ENCODE measurements around the gene TNFAIP8L1.

Gene TNFAIP8L1

DNA sequence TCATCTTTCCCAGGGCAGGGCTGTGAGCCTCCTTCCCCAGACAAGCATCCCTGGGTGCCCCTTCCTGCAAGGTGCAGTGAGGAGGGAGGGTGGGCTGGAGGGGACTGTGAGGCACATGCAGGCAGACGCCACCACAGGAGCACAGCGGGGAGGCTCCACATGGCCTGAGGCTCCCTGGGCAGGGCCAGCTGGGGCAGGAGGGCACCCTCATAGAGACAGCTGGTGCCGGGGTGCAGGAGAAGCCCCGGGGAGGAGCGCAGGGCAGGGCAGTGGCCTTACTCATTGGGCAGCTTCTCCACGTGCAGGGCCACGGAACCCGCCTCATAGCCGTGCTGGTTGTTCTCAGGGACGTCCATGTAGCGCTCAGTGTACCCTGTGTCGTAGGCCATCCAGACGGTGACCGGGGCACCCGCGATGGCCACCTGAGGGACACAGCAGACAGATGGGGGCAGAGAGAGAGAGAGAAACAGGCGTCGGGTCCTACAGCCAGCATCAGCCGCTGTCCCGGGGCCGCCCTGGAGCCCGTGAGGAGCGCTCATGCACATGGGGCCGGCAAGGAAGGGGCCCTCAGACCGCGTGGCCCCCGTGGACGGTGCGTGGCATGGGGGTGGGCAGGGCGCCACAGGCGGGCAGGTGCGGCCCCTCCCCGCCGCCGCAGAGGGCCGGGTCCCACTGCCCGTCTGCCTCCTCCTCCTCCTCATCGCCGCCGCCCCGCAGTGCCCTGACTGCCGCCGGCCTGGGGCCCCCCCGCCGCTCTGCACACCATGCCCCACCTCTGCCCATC, 43.3 kb downstream of the TNFAIP8L1 start:
- H3K4me1 ChIP-seq (ENCODE audit: insufficient read depth, low read length): no peaks in the 10 kb centered on the region
- no peaks in the 10 kb centered on the region for H3K27me3 ChIP-seq (ENCODE audit: insufficient read depth, low read length)
- no peak overlapping the region for H3K4me3 ChIP-seq (ENCODE audit: low read length)
- H3K9me3 ChIP-seq (ENCODE audit: low read length): no peaks in the 10 kb centered on the region
- H2AFZ ChIP-seq (ENCODE audit: low read depth, low read length): no peak overlapping the region
- peaks cover 60% of the 10 kb centered on the region for H3K36me3 ChIP-seq (ENCODE audit: insufficient read depth, low read length)

DNA sequence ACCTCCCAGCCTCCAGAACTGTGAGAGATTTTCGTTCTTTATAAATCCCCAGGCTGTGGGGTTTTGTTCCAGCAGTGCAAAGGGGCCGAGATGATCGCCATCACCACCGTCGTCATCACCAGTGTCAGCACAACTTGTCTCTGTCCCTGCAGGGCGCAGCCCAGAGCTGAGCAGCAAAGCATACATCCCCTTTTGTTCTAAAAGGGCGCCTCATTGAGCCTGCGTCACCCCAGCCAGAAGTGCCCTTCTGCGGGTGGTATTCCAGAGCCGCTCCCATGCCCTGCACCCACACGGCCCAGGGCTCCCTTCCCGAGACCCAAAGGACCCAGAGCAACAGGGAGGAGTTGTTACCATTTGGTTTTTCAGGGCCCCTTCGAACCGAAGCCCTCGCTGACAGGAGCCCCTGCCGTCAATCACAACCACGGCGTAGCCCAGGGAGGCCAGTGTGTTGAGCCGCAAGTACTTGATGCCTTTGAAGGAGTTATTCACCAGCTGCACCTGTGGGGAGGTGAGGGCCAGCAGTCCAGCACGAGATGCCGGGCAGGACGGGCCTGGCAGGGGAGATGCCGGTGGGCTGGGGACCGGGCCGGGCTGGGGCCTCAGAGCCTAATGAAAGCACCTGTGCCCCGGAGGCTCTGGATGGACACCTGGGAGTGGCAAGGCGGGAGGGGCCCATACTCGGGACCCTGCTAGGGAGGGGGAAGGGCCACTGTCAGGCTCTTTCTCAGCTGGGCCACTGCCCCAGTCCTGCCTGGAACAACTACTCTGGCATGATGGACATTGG, 45.2 kb downstream of the TNFAIP8L1 start:
- Histone ChIP-seq H3K27me3 (ENCODE audit: insufficient read depth, low read length) (no peaks in the 10 kb centered on the region), H3K4me1 (ENCODE audit: insufficient read depth, low read length) (no peaks in the 10 kb centered on the region), H3K36me3 (ENCODE audit: insufficient read depth, low read length) (peaks cover 61% of the 10 kb centered on the region), H3K4me3 (ENCODE audit: low read length) (no peak overlapping the region), H2AFZ (ENCODE audit: low read depth, low read length) (no peak overlapping the region), H3K9me3 (ENCODE audit: low read length) (no peaks in the 10 kb centered on the region)

DNA sequence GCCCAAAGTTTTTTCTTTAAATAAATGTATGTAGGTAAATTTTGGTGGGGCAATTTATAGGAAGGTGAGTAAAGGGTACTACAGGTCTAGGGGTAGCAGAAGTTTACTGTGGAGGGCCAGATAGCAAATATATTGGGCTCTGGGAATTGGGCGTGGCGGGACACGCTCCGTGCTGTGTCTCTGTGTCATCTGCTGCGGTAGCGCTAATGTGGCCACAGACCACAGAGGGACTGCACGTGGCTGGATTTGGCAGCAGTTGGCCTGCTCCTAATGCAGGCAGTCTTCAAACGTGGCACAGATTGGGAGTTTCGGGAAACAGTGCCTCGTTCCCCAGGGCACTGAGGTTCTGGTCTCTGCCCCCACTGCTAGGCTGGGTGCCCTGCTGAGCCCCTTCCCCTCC, 47.4 kb downstream of the TNFAIP8L1 start:
- H3K4me3 ChIP-seq (ENCODE audit: low read length): no peak overlapping the region
- H3K27me3 ChIP-seq (ENCODE audit: insufficient read depth, low read length): no peaks in the 10 kb centered on the region
- H3K9me3 ChIP-seq (ENCODE audit: low read length): no peaks in the 10 kb centered on the region
- peaks cover 63% of the 10 kb centered on the region for H3K36me3 ChIP-seq (ENCODE audit: insufficient read depth, low read length)
- no peaks in the 10 kb centered on the region for H3K4me1 ChIP-seq (ENCODE audit: insufficient read depth, low read length)
- no peak overlapping the region for H2AFZ ChIP-seq (ENCODE audit: low read depth, low read length)

DNA sequence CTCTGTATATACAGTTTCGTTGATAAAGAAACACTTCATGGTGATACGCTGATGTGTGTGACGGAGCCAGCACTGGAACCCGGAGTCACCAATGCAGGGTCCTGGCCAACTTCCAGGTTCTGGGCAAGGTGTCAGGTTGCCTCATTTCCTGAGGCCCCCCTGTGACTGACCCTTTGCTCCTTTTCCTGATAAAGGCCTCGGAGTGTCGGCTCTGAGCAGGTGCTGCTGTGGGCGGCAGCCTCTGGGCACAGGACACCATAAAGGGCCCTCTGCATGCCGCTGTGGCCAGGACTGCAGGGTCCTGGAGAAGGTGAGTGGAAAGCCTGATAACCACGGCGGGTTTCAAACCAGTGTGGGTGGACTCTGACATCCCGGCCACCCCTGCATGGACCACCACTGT, 48.1 kb downstream of the TNFAIP8L1 start:
- no peaks in the 10 kb centered on the region for H3K27me3 ChIP-seq (ENCODE audit: insufficient read depth, low read length)
- no peaks in the 10 kb centered on the region for H3K9me3 ChIP-seq (ENCODE audit: low read length)
- peaks cover 63% of the 10 kb centered on the region for H3K36me3 ChIP-seq (ENCODE audit: insufficient read depth, low read length)
- H3K4me3 ChIP-seq (ENCODE audit: low read length): no peak overlapping the region
- no peaks in the 10 kb centered on the region for H3K4me1 ChIP-seq (ENCODE audit: insufficient read depth, low read length)
- no peak overlapping the region for H2AFZ ChIP-seq (ENCODE audit: low read depth, low read length)

DNA sequence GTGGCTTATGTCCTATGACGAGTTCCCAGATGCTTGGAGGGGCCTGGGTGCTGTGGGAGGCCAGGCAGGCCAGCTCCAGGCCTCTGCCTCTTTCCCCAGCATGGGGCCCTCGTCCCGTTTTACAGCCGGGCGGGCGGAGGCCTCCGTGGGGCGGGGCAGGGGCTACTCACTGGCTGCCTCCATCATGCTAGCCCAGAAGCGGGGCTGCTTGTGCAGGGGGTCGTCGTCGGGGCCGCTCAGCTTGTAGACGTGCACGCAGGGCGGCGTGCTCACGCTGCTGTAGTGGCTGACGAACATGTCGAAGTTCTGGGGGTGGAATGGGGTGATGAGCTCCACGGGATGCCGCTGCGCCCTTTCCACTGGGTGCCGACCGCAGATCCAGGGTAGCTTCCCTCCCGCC, 49.3 kb downstream of the TNFAIP8L1 start:
- H3K27me3 ChIP-seq (ENCODE audit: insufficient read depth, low read length): no peaks in the 10 kb centered on the region
- no peaks in the 10 kb centered on the region for H3K9me3 ChIP-seq (ENCODE audit: low read length)
- no peaks in the 10 kb centered on the region for H3K4me1 ChIP-seq (ENCODE audit: insufficient read depth, low read length)
- no peak overlapping the region for H3K4me3 ChIP-seq (ENCODE audit: low read length)
- no peak overlapping the region for H2AFZ ChIP-seq (ENCODE audit: low read depth, low read length)
- peaks cover 64% of the 10 kb centered on the region for H3K36me3 ChIP-seq (ENCODE audit: insufficient read depth, low read length)

DNA sequence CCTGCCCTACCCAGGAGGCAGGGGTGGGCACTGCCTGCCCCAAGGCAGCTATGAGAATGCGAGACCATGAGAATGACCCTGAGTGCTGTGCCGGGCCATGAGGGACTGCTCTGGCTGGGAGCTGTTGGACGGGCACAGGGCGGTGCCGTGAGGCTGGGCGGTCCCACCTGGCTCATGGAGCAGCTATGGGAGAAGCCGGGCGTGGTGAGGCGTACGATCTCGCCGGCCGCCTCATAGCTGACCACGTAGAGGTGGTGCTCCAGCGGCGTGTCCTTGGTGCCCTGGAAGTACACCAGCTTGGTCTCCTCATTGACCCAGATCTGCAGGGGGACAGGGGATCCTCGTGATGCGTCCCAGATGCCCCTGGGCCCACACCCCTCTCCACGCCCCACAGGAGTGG, 50.1 kb downstream of the TNFAIP8L1 start:
- Histone ChIP-seq H3K4me3 (ENCODE audit: low read length) (no peak overlapping the region), H3K9me3 (ENCODE audit: low read length) (no peaks in the 10 kb centered on the region), H3K27me3 (ENCODE audit: insufficient read depth, low read length) (no peaks in the 10 kb centered on the region), H3K4me1 (ENCODE audit: insufficient read depth, low read length) (no peaks in the 10 kb centered on the region), H3K36me3 (ENCODE audit: insufficient read depth, low read length) (peaks cover 70% of the 10 kb centered on the region), H2AFZ (ENCODE audit: low read depth, low read length) (no peak overlapping the region)

DNA sequence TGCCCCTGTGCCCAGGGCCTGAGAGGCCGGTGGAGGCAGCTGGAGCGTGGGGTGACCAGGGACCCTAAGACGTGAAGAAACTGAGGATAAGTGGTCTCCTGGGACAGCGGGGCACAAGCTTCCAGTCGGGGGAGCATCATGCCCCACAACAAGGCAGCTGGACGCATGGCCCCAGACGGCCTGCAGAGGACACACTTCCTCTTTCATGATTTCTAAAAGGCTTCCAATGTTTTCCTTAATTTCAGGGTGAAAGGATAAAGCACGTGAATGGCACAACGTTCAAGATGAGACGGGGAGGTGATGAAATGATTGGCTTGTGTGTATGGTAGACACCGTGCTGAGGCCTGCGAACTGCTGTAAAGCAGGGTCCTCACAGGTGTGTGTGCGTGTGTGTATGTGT, 51.0 kb downstream of the TNFAIP8L1 start:
- peaks cover 71% of the 10 kb centered on the region for H3K36me3 ChIP-seq (ENCODE audit: insufficient read depth, low read length)
- H3K4me1 ChIP-seq (ENCODE audit: insufficient read depth, low read length): no peaks in the 10 kb centered on the region
- H2AFZ ChIP-seq (ENCODE audit: low read depth, low read length): no peak overlapping the region
- H3K4me3 ChIP-seq (ENCODE audit: low read length): no peak overlapping the region
- no peaks in the 10 kb centered on the region for H3K27me3 ChIP-seq (ENCODE audit: insufficient read depth, low read length)
- no peaks in the 10 kb centered on the region for H3K9me3 ChIP-seq (ENCODE audit: low read length)

DNA sequence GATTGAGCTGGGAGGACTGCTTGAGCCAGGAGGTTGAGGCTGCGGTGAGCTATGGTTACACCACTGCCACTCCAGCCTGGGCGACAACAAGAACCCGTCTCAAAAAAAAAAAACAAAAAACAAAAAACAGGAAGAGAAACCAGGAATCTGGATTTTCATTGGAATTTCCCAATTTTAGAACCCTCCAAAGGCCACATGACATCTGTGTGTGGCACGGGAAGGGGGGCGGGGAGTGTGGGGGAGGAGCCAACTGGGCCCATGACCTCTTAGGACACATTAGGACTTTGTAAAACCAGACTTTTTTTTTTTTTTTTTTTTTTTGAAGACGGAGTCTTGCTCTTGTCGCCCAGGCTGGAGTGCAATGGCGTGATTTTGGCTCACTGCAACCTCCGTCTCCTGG, 52.1 kb downstream of the TNFAIP8L1 start:
- no peaks in the 10 kb centered on the region for H3K27me3 ChIP-seq (ENCODE audit: insufficient read depth, low read length)
- H3K36me3 ChIP-seq (ENCODE audit: insufficient read depth, low read length): peaks cover 71% of the 10 kb centered on the region
- no peaks in the 10 kb centered on the region for H3K4me1 ChIP-seq (ENCODE audit: insufficient read depth, low read length)
- H3K4me3 ChIP-seq (ENCODE audit: low read length): no peak overlapping the region
- H2AFZ ChIP-seq (ENCODE audit: low read depth, low read length): no peak overlapping the region
- no peaks in the 10 kb centered on the region for H3K9me3 ChIP-seq (ENCODE audit: low read length)

DNA sequence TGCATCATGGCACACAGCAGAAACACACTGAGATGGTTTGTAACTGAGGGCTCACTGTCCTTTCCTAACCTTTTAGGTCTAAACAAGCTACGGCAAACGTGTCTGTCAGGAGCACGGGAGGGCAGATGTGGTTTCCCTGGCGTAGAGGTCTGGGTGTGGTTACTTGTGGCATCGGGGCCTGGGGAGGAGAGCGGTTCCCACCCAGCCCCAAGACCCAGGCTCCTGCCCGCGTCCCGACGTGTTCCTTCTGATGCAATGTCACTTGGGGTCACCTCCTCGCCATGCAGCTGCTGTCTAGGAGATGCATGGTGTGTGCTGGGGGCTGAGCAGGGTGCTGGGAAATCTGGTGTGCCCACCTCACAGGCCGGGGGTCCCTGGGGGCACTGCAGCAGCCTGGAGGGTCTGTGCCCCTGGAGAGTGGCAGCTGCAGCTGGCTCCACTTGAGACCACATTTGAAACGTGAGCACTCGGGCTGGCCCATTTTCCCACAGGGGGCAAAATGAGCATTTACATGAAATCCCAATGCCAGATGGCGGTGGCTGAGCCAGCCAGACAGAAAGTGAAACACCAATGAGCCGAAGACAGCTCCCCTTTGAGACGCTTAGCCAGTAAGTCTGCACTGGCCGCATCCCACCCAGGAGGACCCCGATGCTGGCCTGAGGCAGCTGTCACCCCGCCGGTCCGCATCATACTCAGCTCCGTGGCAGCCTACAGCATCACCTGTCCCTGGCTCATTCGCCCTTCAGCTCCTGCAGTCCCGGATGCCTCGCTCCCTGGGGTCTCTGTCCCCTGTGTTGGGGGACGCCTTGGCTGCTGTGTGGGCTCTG, 53.1 kb downstream of the TNFAIP8L1 start:
- Histone ChIP-seq H3K36me3 (ENCODE audit: insufficient read depth, low read length) (peaks cover 72% of the 10 kb centered on the region), H3K9me3 (ENCODE audit: low read length) (no peaks in the 10 kb centered on the region), H3K27me3 (ENCODE audit: insufficient read depth, low read length) (no peaks in the 10 kb centered on the region), H2AFZ (ENCODE audit: low read depth, low read length) (no peak overlapping the region), H3K4me3 (ENCODE audit: low read length) (no peak overlapping the region), H3K4me1 (ENCODE audit: insufficient read depth, low read length) (no peaks in the 10 kb centered on the region)

DNA sequence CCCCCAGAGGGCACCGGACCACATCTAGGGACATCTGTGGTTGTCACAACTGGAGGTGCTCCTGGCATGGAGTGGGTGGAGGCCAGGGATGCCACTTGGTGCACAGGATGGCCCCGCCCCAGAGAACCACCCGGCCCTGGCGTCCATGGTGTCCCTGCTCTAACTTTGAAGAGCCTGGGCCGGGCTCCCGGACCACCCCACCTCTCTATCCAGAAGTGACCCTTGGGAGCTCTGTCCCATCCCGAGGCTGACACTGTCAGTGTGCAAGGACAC, 53.7 kb downstream of the TNFAIP8L1 start:
- no peak overlapping the region for H3K4me3 ChIP-seq (ENCODE audit: low read length)
- no peaks in the 10 kb centered on the region for H3K27me3 ChIP-seq (ENCODE audit: insufficient read depth, low read length)
- no peaks in the 10 kb centered on the region for H3K9me3 ChIP-seq (ENCODE audit: low read length)
- H3K36me3 ChIP-seq (ENCODE audit: insufficient read depth, low read length): peaks cover 71% of the 10 kb centered on the region
- H3K4me1 ChIP-seq (ENCODE audit: insufficient read depth, low read length): no peaks in the 10 kb centered on the region
- no peak overlapping the region for H2AFZ ChIP-seq (ENCODE audit: low read depth, low read length)

DNA sequence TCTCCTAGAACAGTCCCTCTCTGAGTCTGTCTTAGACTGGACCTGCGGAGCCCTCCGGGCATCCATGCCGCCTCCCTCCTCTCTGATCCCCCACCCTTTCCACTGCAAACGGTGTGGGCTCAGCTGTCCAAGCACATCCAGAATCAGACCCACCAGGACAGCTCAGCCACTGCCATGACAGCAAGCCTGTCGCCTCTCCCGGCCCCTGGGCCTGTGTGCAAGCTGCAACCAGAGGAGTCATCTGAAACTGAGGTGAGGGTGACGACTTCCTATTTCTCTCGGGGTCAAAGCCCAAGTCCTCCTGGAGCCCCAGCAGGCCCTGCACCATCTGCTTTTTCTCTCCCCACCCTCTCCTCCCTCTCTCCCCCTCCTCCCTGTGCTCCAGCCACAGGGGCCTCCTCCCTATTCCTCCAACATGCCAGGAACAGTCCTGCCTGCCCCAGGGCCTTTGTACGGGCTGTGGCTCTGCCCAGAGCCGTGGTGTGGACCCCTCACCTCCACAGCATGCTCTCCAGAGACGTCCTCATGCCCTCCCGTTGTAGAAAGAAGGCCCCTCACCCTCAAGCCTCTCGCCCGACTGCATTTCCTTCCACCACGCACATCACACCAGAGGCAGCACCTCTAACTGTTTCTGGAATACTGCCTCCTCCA, 54.3 kb downstream of the TNFAIP8L1 start:
- H2AFZ ChIP-seq (ENCODE audit: low read depth, low read length): no peak overlapping the region
- H3K4me3 ChIP-seq (ENCODE audit: low read length): no peak overlapping the region
- H3K36me3 ChIP-seq (ENCODE audit: insufficient read depth, low read length): peaks cover 72% of the 10 kb centered on the region
- H3K9me3 ChIP-seq (ENCODE audit: low read length): no peaks in the 10 kb centered on the region
- no peaks in the 10 kb centered on the region for H3K27me3 ChIP-seq (ENCODE audit: insufficient read depth, low read length)
- no peaks in the 10 kb centered on the region for H3K4me1 ChIP-seq (ENCODE audit: insufficient read depth, low read length)

DNA sequence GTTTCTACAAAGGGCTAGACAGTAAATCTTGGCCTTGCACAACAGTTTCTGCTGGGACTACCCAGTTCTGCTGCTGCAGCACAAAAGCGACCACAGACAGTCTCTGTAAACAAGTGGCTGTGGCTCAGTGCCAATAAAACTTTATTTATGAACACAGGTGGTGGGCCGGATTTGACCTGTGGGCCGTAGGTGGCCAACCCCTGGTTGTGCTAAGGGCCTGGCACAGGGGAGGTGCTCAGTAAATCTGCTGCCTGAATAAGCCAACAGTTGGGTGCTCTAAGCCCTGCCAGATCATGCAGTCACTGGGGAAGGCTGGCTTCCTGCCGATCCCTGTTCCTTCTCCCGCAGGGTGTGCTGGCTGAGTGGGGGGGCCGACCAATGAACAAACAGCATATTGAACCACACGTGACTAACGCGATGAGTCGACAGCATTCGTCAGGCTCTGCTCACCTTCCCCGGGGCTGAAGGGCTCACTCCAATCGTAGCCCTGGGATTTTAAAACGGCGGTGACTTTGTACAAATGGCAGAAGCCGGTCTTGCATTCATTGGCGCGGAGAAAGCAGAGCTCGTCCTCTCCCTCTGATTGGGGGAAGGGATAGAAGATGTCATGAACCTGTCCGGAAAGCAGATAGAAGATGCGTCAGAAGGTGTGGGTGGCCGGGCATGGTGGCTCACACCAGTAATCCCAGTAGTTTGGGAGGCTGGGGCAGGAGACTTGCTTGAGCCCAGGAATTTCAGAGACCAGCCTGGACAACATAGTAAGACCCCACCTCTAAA, 55.1 kb downstream of the TNFAIP8L1 start:
- no peak overlapping the region for H3K4me3 ChIP-seq (ENCODE audit: low read length)
- no peak overlapping the region for H2AFZ ChIP-seq (ENCODE audit: low read depth, low read length)
- H3K36me3 ChIP-seq (ENCODE audit: insufficient read depth, low read length): peaks cover 70% of the 10 kb centered on the region
- no peaks in the 10 kb centered on the region for H3K9me3 ChIP-seq (ENCODE audit: low read length)
- no peaks in the 10 kb centered on the region for H3K4me1 ChIP-seq (ENCODE audit: insufficient read depth, low read length)
- H3K27me3 ChIP-seq (ENCODE audit: insufficient read depth, low read length): no peaks in the 10 kb centered on the region

All from neuron (in vitro differentiated cells).